Fibroblast of pulmonary artery (primary cell): ENCODE data around the gene UBASH3B.
A peak's percentile ranks its signal among the peaks of the same experiment; 100 is the strongest.

Experiments used
- DNase-seq: peaks from one replicate; pipeline ENCODE4 v3.0.0-alpha.2; 2010; ENCODE audit warnings: low read depth
- H3K4me3 ChIP-seq: replicated peaks from 2 replicates; pipeline ENCODE4 v1.5.1; 2011; ENCODE audit warnings: low read depth, mild to moderate bottlenecking, control low read depth, low read length, moderate library complexity
- CTCF ChIP-seq: IDR thresholded peaks from 2 replicates; pipeline ENCODE4 v1.5.1; 2011; ENCODE audit warnings: mild to moderate bottlenecking, control low read depth, low read length, inconsistent platforms; ENCODE audit errors: missing control alignments

UBASH3B gene

DNA sequence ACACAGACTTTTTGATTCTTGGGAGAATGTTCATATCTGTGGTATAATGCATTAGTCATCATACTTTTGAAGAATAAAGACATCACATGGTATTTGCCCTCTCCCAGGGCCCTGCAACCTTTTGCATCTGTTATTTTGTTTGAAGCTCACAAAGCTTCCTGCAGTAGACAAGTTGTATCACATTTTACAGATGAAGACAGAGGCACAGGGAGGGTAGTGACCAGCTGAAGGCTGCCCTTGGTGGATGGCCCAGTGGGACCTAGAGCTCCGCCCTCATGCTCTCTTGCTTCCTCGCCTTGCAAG is 66.4 kb downstream of the UBASH3B start:
- peak; percentile 86 for DNase-seq
- no peak for TF ChIP-seq CTCF
- no peak overlapping the region for H3K4me3 ChIP-seq

GRCh38 chr11:122723106-122723505 is 67.6 kb downstream of the UBASH3B start:
- no peak overlapping the region for H3K4me3 ChIP-seq
- no peak for TF ChIP-seq CTCF
- no peak for DNase-seq

- TF ChIP-seq CTCF: no peak
- DNase-seq: no peak
- no peak overlapping the region for H3K4me3 ChIP-seq
Observed at GRCh38 chr11:122723576-122723975, 68.1 kb downstream of the UBASH3B start.

GRCh38 chr11:122724520-122724919 is 69.0 kb downstream of the UBASH3B start:
- peak; percentile 66 for DNase-seq
- H3K4me3 ChIP-seq: no peak overlapping the region
- no peak for TF ChIP-seq CTCF

DNA sequence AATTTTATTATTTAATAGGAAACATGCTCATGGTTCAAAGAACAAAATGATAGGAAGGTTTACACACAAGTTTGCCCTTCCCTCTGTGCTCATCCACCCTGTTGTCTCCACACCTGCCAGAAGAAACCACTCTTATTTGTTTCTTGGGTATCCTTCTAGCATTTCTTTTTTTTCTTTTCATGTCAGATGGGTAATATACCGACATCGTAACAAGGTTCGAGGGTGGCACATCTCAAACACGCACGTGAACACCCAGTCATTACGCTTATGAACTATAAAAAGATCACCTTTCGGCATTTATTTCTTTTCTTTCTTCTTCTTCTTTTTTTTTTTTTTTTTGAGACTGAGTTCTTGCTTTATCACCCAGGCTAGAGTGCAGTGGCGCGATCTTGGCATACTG is 70.5 kb downstream of the UBASH3B start:
- TF ChIP-seq CTCF: no peak
- no peak overlapping the region for H3K4me3 ChIP-seq
- DNase-seq: no peak

- H3K4me3 ChIP-seq: no peak overlapping the region
- no peak for TF ChIP-seq CTCF
- DNase-seq: no peak
Observed at GRCh38 chr11:122727101-122727929, 71.8 kb downstream of the UBASH3B start.

GRCh38 chr11:122728561-122728960 is 73.0 kb downstream of the UBASH3B start:
- DNase-seq: no peak
- no peak for TF ChIP-seq CTCF
- no peak overlapping the region for H3K4me3 ChIP-seq
